ENCODE measurements around the gene ARRB1. TPM values are rescaled to one million over a fixed set of nuclear protein-coding genes. Genes with fewer than 3 reads are reported as not detected.

The ARRB1 gene
- total RNA-seq, 1 experiment from 2014 or later: 90.1 TPM

DNA sequence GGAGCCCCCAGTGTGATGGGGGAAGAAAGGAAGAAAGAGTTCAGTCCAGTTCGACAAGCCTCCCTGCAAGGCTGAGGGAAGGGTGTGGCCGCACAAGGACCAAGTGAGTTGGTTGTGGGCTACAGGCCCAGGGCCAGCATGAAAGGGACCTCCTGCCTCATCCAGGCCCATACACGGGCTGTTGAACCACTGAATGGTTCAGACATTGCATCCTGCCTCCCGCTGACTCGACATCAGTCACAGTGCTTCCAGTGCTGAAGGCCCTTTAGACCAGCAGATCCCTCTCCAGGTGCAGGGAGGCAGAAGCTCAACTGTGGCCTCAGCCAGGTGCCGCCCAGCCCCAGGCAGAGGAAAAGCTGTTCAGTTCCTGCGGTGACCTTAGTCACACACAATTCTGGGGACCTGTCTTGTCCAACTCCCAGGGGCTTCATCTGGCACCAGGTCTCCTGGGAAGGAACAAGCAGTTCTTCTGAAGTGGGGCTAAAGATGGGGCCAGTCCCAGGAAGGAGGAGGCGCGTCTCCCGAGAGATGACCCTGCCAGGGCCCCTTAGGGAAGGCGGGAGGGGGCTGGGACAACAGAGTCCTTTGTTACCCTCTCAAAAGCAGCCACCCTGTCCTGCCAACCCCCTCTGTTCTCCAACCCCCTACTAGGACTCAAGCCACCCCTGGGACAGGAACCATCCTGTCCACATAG is 6.6 kb downstream of the ARRB1 start (continued):
- no peak for TF ChIP-seq FOXK1 (CRISPR knock-in tag; IDR thresholded peaks at IDR 0.05)

DNA sequence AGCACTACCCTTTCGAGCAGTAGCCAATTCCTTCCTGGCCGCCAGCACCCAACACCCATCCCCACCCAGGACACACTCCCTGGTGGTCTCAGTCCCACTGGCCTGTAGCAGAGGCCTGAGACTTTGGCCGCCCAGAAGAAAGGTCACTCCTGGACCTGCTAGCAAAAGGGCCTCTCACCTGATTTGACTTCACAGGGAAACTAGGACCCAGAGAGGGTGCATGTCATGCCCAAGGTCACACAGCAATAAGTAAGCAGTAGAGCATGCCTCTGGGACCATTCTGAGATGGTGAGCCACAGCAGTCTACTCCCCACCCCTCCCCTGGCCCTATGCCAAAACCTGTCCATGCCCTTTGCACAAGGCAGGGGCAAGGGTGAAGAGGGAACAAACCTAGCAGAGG is 7.3 kb downstream of the ARRB1 start:
- DNase-seq (ENCODE audit: low spot score): no peak
- POLR2A ChIA-PET: no interaction called here

DNA sequence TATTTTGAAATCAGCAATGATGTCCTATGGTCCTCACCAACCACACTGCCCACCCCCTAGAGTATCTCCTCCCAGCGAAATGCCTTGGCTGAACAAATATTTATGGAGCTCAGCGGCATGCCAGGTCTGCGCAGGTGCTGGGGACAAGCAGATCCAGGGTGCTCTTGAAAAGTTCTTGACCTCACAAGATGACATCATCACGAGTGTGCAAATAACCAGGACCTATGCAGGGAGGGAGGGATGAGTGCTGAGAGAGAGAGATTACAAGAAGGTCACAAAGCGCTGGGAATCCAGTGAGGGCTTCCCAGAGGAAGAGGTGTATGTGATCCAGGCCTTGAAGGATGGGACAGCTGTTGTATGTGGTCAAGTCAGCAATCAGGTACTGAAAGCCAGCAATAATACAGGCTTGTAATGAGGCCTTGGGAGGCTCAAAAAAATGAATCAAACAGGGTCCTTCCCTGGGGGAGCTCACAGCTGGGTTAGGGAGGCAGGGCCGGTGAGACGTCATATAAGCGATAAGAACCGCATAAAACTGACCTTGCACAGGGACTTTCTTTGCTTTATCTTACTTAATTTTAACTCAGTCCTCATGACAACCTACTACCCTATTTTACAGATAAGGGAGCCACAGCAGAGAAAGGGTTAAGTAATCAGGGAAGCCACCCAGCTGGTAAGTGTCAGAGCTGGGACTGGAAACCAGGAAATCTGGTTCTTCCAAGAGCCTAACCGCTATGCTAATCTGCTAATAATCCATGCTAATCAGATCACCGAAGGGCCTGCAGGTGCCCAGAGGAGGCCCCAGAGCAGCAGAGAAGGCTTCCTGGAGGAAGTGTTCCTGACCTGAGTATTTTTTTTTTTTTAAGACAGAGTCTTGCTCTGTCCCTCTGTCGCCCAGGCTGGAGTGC is 8.2 kb downstream of the ARRB1 start:
- CTCF ChIA-PET: interaction anchor here (0.9 to 5.1 kb wide), 6 partner anchors 9 to 63 kb away, joined by 3 to 36 read pairs (median 6); no protein-coding TSS in a partner anchor
- POLR2A ChIA-PET: no interaction called here
- DNase-seq (ENCODE audit: low spot score): peak; percentile 32
- H3K27me3 Mint-ChIP-seq (ENCODE audit: low read depth): no peaks in the 10 kb centered on the region
- peak overlapping the region; percentile 92 for H3K27ac Mint-ChIP-seq
- peak overlapping the region; percentile 14; the same call in 1 of the 2 replicates for H3K4me3 Mint-ChIP-seq
- no peaks in the 10 kb centered on the region for H3K9me3 Mint-ChIP-seq
- H3K36me3 Mint-ChIP-seq: no peaks in the 10 kb centered on the region
- ATAC-seq: peak; percentile 66
- TF ChIP-seq OVOL2 (CRISPR knock-in tag; IDR thresholded peaks at IDR 0.05; ENCODE audit: borderline replicate concordance): no peak
- TF ChIP-seq, protein P1, sequence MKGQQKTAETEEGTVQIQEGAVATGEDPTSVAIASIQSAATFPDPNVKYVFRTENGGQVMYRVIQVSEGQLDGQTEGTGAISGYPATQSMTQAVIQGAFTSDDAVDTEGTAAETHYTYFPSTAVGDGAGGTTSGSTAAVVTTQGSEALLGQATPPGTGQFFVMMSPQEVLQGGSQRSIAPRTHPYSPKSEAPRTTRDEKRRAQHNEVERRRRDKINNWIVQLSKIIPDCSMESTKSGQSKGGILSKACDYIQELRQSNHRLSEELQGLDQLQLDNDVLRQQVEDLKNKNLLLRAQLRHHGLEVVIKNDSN (CRISPR knock-in tag; IDR thresholded peaks at IDR 0.05): no peak
- no peak for TF ChIP-seq CREM (CRISPR knock-in tag; IDR thresholded peaks at IDR 0.05)
- peak; percentile 23; the same call in 1 of the 2 replicates for TF ChIP-seq GABPB1 (CRISPR knock-in tag; IDR thresholded peaks at IDR 0.05)
- no peak for TF ChIP-seq HMGA2 (CRISPR knock-in tag; IDR thresholded peaks at IDR 0.05)
- no peak for TF ChIP-seq ZNF423 (CRISPR knock-in tag; IDR thresholded peaks at IDR 0.05)
- no peak for TF ChIP-seq JUN (CRISPR knock-in tag; IDR thresholded peaks at IDR 0.05)
- TF ChIP-seq, protein P2, sequence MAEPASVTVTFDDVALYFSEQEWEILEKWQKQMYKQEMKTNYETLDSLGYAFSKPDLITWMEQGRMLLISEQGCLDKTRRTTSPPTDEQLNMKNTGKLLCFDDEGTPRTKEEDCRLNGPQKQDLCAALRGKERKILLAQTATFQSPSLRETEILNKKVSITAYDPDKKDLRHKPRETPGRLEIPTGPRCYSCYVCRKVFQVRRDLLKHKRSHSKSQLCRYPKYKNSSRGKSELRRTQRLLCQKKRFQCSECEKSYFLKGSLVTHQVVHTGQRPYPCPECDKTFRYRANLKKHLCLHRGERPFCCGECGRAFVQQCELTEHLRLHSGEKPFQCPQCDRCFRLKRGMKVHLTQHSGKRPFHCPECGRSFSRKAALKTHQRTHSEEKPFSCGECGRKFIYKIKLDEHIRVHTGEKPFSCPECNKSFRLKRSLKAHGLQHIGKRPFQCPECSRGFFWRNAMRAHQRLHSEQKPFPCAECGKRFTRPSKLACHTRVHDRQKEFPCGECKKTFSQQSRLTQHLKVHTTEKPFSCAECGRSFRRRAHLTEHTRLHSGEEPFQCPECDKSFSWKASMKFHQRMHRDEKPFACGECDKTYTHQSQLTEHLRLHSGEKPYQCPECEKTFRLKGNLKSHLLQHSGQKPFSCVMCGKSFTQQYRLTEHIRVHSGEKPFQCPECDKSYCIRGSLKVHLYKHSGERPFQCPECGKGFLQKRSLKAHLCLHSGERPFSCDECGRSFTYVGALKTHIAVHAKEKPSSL (CRISPR knock-in tag; conservative IDR thresholded peaks at IDR 0.05): no peak
- peaks cover 100% of the 10 kb centered on the region for H3K4me1 Mint-ChIP-seq

More for the DNA sequence above, 7.3 kb downstream of the ARRB1 start:
- no peaks in the 10 kb centered on the region for H3K27me3 Mint-ChIP-seq (ENCODE audit: low read depth)
- peak overlapping the region; percentile 14; the same call in 1 of the 2 replicates for H3K4me3 Mint-ChIP-seq
- peak overlapping the region; percentile 86 for H3K27ac Mint-ChIP-seq
- CTCF ChIA-PET: interaction anchor here (5.1 kb wide), 1 partner anchor 64 kb away, joined by 36 read pairs; no protein-coding TSS in a partner anchor
- peaks cover 100% of the 10 kb centered on the region for H3K4me1 Mint-ChIP-seq
- H3K36me3 Mint-ChIP-seq: peaks cover 5% of the 10 kb centered on the region; the same call in 1 of the 2 replicates
- no peak for TF ChIP-seq CREM (CRISPR knock-in tag; IDR thresholded peaks at IDR 0.05)
- ATAC-seq: no peak
- no peaks in the 10 kb centered on the region for H3K9me3 Mint-ChIP-seq

DNA sequence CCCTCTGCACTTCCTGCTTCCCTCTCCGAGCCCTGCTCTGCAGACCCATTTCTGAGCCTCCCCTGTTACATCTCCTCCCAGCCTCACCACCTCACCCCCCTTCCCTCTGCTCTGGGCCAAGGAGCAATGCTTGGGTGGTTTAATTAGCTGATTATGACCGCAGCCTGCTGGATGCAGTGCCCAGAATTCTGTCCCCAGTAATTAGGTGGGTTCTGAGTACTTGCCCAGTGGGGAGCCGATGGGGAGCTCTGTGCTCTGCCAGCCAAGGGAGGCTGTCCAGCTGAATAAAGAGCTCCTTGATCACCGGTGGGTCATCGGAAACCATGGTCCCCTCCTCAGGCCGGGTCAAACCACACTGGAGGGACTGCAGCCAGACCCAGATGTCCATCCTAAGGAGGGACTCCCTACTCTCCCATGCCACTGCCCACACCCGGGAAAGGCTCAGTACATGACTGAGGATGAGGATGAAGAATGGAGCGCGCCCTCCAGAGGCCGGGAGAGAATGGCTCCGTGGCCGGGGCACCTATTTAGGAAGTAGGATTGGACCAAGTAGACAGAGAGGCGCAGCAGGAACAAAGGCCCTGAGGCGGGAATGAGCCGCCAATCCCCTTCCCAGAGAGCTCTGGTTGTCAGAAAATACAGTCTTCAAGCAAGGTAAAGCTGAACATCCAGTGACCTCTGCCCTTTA is 9.1 kb downstream of the ARRB1 start:
- Mint-ChIP-seq H3K4me1 (peaks cover 99% of the 10 kb centered on the region), H3K4me3 (no peak overlapping the region; the same call in 1 of the 2 replicates)
- no peak for ATAC-seq
- TF ChIP-seq, protein P3, sequence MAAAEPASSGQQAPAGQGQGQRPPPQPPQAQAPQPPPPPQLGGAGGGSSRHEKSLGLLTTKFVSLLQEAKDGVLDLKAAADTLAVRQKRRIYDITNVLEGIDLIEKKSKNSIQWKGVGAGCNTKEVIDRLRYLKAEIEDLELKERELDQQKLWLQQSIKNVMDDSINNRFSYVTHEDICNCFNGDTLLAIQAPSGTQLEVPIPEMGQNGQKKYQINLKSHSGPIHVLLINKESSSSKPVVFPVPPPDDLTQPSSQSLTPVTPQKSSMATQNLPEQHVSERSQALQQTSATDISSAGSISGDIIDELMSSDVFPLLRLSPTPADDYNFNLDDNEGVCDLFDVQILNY (CRISPR knock-in tag; IDR thresholded peaks at IDR 0.05): no peak
- TF ChIP-seq FOXP1 (CRISPR knock-in tag; IDR thresholded peaks at IDR 0.05; ENCODE audit: borderline replicate concordance) (no peak), MYBL2 (CRISPR knock-in tag; IDR thresholded peaks at IDR 0.05) (no peak), CREB1 (CRISPR knock-in tag; IDR thresholded peaks at IDR 0.05) (no peak)
- TF ChIP-seq, protein P4, sequence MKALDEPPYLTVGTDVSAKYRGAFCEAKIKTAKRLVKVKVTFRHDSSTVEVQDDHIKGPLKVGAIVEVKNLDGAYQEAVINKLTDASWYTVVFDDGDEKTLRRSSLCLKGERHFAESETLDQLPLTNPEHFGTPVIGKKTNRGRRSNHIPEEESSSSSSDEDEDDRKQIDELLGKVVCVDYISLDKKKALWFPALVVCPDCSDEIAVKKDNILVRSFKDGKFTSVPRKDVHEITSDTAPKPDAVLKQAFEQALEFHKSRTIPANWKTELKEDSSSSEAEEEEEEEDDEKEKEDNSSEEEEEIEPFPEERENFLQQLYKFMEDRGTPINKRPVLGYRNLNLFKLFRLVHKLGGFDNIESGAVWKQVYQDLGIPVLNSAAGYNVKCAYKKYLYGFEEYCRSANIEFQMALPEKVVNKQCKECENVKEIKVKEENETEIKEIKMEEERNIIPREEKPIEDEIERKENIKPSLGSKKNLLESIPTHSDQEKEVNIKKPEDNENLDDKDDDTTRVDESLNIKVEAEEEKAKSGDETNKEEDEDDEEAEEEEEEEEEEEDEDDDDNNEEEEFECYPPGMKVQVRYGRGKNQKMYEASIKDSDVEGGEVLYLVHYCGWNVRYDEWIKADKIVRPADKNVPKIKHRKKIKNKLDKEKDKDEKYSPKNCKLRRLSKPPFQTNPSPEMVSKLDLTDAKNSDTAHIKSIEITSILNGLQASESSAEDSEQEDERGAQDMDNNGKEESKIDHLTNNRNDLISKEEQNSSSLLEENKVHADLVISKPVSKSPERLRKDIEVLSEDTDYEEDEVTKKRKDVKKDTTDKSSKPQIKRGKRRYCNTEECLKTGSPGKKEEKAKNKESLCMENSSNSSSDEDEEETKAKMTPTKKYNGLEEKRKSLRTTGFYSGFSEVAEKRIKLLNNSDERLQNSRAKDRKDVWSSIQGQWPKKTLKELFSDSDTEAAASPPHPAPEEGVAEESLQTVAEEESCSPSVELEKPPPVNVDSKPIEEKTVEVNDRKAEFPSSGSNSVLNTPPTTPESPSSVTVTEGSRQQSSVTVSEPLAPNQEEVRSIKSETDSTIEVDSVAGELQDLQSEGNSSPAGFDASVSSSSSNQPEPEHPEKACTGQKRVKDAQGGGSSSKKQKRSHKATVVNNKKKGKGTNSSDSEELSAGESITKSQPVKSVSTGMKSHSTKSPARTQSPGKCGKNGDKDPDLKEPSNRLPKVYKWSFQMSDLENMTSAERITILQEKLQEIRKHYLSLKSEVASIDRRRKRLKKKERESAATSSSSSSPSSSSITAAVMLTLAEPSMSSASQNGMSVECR (CRISPR knock-in tag; IDR thresholded peaks at IDR 0.05; ENCODE audit: borderline replicate concordance): no peak
- TF ChIP-seq, protein P5, sequence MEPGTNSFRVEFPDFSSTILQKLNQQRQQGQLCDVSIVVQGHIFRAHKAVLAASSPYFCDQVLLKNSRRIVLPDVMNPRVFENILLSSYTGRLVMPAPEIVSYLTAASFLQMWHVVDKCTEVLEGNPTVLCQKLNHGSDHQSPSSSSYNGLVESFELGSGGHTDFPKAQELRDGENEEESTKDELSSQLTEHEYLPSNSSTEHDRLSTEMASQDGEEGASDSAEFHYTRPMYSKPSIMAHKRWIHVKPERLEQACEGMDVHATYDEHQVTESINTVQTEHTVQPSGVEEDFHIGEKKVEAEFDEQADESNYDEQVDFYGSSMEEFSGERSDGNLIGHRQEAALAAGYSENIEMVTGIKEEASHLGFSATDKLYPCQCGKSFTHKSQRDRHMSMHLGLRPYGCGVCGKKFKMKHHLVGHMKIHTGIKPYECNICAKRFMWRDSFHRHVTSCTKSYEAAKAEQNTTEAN (CRISPR knock-in tag; IDR thresholded peaks at IDR 0.05): no peak

More for the DNA sequence above, 9.1 kb downstream of the ARRB1 start:
- Mint-ChIP-seq H3K27me3 (ENCODE audit: low read depth) (no peaks in the 10 kb centered on the region), H3K36me3 (no peaks in the 10 kb centered on the region), H3K9me3 (no peaks in the 10 kb centered on the region), H3K27ac (peak overlapping the region; percentile 92)
- no peak for DNase-seq (ENCODE audit: low spot score)
- ChIA-PET POLR2A (no interaction called here), CTCF (interaction anchor here (0.9 to 5.1 kb wide), 7 partner anchors 9 to 62 kb away, joined by 3 to 36 read pairs (median 4); partner anchors contain the start of gene ARRB1)
